Stimulated activated CD4-positive, alpha-beta T cell treated with anti-CD3 and anti-CD28 coated beads, Interleukin-1b, Interleukin-23, amount 100 ng/mL, for 48 hours (primary cell): ENCODE results near the gene WSCD2.

ENCODE experiments used
- DNase-seq: peaks from one replicate; pipeline ENCODE4 v3.0.0-alpha.2; 2020

The WSCD2 gene

DNA sequence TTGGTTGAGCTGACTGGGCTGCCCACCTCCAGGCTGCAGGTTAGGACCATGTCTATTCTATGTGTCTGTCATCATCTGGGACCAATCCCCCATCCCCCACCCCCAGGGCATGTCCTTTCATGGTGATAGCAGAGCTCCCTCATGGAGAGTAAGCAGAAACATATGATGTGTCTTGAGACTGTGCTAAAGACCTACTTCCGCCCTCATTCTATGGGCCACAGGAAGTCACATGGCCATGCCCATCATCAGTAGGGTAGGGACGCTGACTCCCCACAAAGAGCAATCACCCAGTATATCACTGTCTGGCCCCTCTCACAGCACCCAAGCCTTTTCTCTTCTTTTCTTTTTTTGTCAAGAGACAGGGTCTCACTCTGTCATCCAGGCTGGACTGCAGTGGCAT, 110.3 kb downstream of the WSCD2 start:
- DNase-seq, result no peak

DNA sequence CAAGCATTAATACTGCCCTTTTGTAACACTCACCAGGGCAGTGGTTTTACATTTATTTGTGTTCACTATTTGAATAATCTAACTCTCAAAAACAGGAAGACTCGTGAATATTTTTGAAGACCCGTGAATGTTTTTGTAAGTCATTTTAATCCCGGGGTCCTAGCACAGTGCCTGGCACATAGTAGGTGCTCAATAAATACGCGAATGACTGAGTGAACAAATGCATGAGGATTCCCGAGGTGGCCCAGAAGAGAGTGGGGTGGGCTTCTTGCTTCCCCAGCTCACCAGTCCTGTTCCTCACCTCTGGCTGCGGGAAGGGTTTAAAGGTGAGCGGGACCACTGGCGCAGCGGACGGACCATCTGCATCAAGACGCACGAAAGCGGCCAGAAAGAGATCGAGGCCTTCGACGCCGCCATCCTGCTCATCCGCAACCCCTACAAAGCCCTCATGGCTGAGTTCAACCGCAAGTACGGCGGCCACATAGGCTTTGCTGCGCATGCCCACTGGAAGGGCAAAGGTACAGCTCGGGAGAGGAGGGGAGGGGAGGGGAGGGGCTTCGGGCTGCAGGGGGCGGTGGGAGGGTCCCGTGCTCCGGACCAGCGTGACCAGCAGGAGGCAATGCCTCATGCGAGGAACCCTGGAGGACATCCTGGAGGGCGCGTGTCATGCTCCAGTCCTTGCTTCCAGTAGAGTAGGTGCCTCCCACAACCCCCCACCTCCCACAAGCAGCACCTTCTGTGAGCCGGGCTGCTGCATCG, 111.1 kb downstream of the WSCD2 start:
- DNase-seq, result no peak

DNA sequence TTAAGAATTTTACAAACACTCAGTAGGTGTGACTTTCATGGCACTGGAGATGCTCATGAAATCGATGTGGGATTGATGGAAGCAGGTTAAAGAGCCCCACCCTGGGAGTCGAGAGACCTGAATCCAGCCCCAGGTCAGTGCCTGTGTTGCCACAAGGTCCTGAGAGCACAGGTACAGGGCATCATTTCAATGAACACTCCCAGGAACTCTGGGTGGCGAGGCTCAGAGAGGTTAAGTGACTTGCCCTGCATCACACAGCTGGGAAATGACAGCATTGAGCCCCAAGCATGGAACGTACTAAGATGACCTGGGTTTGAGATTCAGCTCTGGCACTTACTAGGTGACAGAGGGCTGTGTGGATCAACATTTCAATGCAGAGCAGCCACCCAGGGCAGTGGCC, 111.8 kb downstream of the WSCD2 start:
- no peak for DNase-seq

DNA sequence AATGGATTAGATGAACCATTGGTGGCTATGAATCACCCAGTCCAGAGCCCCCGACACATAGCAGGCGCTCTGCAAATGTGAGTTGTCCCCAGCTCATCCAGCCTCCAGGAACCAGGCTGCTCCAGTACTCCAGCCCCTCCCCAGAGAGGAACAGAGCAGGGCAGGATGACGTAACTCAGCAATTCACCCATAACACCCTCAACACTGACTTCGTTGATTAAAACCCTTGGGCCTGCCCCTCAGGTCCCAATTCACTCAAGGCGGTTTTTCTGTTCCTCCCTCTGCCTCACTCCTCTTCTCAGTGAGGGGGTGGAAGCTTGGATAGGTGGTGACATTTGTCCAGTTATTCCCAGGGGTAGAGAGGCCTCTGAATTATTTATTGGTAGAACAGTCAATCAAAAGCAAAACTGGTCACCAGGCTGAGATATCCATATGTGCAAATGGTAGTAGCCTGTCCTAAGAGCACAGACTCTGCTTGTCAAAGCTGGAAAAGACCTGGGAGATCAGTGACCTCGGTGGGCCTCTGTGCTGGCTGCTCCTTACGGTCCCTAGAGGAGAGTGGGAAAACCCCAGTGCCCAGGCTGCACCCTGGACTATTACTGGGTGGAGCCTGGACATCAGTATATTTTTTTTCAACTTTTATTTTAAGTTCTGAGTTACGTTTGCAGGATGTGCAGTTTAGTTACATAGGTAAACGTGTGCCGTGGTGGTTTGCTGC, 113.1 kb downstream of the WSCD2 start:
- no peak for DNase-seq

DNA sequence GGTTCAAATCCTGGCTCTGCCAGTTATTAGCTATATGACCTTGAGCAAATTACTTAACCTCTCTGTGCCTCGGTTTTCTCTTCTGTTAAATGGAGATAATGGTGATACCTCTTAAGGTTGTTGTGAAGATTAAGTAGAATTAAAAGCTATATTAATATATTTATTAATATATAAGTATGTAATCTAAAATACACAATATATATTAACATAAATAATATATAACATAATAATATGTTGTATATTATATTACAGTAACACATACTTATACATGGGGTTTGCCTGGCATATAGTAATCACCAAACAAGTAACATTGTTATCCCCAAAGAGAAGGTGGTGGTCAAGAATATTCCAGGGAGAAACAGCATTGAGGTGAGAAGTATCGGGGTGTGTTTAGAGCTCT, 118.0 kb downstream of the WSCD2 start:
- DNase-seq, result no peak

DNA sequence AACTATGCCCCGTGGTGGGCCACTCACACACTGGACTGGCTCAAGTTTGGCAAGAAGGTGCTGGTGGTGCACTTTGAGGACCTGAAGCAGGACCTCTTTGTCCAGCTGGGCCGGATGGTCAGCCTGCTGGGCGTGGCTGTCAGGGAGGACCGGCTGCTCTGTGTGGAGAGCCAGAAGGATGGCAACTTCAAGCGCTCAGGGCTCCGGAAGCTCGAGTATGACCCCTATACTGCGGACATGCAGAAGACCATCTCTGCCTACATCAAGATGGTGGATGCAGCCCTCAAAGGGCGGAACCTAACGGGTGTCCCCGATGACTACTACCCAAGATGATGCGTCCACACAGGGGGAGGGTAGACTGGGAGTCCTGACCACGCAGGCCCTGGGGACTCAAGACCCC, 118.9 kb downstream of the WSCD2 start:
- no peak for DNase-seq

DNA sequence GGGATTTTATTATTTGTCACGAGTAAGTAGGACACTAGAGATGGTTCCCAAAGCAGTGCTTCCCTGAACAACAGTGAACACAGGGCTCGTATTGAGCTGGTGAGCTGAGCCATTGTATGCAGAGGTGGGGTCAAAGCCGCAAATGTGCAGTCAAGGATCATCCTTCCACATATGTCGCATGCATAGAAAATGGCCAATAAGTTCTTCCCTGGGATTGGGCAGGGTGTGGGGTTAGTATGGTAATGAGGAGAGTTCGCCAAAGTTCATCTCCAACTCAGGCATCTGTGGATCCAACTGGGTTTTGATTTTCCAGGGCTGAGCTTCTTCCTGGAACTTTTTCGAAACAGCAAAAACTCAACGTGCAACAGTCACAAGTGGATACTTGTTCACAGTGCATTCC, 123.4 kb downstream of the WSCD2 start:
- no peak for DNase-seq

DNA sequence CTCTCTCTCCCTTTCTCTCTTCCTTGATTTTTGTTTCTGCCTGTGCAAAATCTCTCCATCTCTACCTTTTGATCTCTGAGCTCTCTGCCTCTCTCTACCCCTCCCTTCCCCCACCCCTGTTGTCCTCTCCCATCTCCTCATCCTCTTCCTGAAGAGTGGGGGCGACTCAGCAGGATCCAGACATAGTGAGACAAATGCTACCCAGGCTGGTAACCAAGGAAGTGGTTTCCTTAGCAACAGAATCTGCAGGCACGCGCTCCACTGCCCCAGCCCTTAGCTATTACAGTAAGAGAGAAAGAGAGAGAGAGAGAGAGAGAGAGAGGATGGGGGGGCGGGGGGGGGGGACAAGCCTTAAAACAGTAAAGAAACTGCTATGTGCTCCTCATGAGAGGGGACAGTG, 124.5 kb downstream of the WSCD2 start:
- DNase-seq, result no peak

DNA sequence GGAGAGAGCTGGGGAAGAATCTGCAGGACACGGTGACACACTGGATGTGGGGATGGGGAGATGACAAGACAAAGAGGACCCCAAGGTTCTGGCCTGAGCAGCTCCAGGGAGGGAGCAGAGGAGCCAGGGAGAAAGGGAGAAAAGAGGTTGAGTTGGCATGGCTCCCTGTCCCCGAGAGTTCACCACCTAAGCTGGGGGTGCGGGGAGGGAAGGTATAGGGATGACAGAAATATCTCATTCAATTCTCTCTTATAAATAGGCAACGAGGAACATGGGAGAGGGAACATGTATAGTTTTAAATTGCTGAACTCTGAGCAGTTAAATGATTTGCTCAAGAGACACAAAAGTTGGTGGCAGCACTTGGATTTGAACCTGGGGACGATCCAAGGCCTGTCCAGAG, 124.9 kb downstream of the WSCD2 start:
- no peak for DNase-seq

DNA sequence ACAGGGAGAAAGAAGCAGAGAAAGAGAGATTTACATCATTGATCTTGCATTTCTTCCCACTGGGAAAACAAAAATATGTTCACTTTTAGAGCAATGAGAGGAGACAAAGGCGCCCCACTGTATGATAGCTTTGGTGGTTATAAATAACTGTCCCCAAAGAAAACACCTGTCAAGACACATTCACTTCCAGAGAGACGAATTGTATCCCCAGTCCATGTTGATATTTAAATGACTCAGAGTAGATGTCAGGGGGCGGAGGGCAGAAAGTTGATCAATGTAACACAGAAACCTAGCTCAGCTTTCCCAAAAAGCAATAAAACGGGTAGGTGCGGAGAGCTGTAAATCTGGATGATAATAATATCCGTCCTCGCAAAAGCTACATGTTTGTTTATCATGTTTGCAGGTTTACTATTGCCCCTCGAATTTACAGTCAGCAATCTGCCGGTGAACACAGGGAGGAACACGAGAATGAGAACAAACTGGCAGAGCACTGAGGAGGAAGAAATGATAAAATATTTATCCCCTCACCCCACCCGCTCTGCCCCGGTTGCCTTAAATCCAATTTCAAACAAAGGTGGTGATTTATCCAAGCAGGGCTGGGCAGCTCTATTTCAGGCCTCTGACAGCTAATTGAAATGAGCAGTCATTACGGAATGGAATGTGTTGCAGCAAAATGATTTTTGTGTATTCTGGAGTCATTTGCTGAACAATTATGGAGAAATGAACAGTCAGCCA, 125.6 kb downstream of the WSCD2 start:
- no peak for DNase-seq

DNA sequence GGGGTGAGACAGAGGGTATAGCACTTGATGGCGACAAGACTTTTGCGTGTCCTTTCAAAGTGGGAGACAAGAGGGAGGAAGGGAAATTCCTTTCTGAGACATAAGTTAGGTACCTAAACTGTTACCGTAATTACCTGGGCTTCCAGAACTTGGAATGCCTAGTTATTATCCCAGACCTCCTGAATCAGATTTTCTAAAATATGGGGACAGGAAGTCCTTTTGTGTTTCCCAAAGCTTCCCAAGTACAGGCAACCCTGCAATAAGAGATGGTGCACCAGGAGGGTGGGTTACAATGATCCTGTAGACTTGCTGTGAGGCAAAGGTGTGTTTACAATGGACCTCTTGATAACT, 126.1 kb downstream of the WSCD2 start:
- no peak for DNase-seq

DNA sequence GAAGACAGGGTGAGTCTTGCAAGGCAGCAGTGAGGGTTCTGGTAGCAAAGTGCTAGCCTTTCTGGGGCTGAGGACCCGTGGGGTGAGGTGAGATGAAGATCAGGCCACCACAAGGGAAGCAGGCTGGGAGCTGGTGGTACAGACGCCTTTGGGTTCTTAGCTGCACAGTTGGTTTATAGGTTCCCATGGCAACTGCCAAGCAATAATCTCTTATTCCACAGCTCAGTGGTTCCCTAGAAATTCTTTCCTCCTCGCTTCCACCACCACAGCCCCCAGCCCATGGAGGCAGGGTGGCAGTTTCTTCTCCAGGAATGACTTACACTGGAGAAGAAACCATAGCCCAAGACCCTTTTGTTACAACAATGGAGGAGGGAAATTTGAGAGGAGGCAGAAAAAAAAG, 127.9 kb downstream of the WSCD2 start:
- no peak for DNase-seq

DNA sequence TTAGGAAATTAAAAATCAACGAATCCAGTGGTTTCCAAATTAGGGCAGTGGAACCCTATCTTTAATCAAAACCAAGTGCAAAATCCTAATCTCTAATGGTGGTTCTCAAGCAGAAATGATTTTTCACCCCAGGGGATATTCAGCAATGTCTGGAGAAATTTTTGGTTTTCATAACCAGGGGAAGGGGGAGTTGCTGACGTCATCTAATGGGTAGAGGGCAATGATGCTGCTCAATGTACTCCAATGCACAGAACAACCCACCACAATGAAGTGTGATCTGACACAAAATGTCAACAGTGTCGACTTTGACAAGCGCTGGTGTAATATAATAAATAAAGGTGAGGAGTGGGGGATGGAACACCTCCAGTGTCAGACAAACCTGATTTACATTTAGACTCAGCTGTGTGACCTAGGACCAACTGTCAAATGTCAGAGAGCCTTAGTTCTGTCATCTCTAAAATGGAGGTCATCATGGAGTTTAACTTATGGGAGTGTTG, 128.6 kb downstream of the WSCD2 start:
- no peak for DNase-seq

DNA sequence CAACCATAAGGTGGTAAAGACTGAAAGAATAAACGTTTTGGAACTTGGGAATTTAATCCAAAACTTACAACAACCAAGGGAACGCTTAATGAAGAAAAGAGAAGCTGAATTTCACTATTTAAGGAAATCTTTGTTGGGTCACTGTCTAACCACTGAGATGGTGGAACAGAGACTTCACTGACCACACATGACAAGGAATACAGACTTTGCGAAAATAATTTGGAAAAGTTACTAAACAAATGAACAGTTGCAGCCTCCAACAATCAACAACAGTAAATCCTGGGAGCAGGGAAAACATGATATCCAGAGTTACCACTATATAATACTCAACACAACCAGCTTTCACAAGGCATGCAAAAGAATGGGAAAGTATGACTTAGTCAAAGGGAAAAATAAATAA, 131.0 kb downstream of the WSCD2 start:
- no peak for DNase-seq

DNA sequence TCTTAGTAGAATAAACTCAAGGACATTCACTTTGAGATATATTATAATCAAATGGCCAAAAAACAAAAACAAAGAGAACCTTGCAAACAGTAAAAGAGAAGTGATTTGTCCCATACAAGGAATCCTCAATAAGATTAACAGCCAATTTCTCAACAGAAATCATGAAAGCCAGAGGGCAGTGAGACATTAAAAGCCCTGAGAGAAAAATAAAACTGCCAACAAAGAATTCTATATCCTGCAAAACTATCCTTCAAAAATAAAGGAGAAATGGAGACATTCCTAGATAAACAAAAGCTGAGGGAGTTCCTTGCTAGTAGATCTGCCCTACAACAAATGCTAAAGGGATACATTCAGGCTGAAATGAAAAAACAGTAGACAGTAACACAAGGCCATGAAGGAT, 131.9 kb downstream of the WSCD2 start:
- DNase-seq, result no peak

DNA sequence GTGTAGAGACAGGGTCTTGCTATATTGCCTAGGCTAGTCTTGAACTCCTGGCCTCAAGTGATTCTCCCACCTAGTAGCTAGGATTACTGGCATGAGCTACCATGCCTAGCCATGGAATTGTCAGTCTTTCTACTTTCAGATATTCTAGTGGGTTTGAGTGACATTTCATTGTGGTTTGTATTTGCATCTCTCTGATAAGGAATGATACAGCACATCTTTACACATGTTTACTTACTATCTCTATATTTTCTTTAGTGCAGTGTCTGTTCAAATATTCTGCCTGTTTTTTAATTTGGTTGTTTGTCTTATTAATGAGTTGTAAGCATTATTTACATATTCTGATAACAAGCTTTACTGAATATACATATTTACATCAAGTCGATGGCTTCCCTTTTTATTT, 136.4 kb downstream of the WSCD2 start:
- no peak for DNase-seq

DNA sequence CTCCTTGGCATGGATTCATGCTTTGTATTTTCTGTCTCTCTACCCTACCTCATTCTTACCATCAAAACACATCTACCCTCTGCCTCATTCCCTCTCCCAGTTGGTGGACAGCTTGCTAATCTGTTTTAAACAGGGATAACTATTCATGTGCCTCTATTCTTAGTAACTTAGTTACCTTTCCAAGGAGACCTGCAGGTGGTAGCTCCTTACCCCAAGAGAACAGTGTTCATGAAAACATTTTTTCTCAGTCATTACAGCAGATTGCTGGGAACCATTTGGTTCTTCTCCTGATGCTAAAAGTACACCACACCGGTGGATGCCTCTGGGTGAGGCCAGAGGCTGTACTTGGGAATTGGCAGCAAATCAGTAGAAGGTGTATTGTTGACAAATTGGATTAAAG, 137.0 kb downstream of the WSCD2 start:
- no peak for DNase-seq

DNA sequence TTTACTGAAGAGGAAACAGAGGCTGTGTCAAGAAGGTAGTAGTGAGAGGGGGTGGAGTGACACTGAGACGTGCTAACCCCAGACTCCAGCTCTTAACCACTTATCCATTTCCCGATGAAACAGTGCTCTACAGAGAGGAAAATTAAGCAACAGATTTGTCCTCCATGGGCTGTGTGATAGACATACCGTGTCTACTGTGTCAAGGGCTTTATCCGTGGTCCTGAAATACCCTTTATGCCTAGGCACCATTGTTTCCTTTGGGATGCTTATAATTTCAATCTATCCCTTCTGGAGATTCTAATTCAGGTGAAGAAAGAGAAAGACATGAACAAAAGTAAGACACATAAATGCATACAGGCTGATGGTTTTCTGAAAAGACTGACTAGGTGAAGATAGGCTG, 138.4 kb downstream of the WSCD2 start:
- DNase-seq, result no peak

DNA sequence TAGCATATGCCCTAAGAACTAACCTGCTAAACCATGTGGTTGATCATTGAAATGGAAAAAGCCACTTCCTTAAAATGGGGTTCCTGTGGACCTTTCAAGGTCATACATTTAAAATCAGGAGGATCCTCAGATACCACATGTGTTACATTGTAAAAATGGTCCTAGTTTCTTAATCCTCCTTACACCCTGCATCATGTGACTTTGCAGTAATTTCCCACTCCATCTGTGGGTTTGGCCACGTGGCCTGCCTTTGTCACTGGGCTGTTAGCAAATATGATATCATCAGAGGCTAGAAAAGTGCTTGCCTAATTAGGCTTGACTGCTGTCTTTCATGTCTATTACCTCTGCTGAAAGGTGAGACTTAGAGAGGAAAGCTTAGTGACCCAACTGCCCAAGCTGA, 139.3 kb downstream of the WSCD2 start:
- DNase-seq, result no peak

DNA sequence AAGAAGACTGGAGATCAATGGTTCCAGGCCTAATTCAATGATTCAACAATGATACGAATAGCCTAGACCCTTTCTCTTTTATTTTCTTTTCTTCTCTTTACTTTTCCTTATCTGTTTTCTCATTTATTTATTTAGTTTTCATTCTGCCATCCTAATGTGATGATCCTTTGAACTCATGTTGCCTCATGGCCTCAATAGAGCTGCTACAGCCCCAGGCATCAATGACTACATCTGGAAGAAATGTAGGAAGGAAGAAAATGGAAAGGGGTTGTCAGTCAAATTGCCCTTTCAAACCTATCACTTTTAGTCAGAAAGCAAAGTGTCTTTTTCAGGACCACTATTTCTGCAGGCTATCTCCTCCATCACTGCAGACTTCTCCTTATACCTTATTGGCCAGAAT, 140.1 kb downstream of the WSCD2 start:
- no peak for DNase-seq

DNA sequence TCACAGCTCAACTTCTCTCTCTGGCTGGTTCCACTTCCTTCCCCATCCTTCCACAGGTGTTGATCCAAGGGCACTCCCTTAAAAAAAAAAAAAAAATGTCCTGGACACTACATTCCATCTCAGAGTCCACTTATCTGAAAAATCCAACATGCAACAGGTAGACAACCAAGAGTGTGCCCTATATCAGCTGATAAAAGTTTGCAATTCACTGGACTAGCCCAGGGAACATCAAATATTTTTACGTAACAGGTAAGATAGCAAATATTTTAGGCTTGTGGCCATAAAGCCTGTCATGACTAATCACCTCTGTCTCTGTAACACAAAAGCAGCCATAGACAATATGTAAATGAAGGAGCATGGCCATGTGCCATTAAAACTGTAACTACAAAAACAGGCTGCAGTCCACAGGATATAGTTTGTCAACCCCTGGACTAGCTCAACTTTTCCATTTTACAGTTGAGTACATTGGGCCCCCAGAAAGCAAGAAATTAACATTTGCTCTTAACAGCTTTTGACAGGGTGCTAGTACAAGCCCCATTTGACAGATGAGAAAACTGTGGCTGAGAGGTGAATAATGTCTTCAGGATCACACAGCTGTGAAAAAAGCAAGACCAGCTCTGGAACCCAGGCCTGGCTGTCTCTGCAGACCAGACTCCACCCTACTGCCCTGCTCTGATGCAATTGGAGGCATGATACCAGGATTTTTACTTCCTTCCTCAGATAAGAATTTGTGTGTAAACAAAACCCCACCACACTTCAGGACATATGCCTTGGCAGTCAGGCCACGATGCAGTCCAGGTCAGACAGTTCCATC, 141.2 kb downstream of the WSCD2 start:
- no peak for DNase-seq

DNA sequence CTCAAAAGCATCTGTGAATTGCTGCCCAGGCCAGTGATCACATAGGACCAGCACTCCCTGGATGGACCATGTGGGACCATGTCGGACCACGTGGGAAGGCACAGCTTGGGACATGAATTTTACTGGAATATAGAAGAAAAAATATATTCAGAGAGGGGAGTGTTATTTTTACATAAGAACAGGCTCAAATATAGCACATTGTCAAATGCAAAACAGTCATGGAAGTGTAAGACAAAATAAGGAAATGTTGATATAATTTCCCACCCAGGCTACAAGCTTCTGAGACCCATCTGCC, 141.7 kb downstream of the WSCD2 start:
- DNase-seq, result no peak
